HG02852 (cell line): Measurements from ENCODE around the gene CLASP1.

Source experiments
- ATAC-seq: cut with Tn5 transposase; IDR thresholded peaks from one replicate; pipeline ENCODE4 v1.9.1; 2021; ENCODE audit warnings: mild to moderate bottlenecking, moderate library complexity; ENCODE audit not compliant: unreplicated experiment

The CLASP1 gene

GRCh38 chr2:121513597-121514333 lies 135.5 kb downstream of the CLASP1 start:
- ATAC-seq, result no peak

- no peak for ATAC-seq
Measured at GRCh38 chr2:121510857-121511256, 138.4 kb downstream of the CLASP1 start.

- no peak for ATAC-seq
Measured at GRCh38 chr2:121506621-121507020, 142.6 kb downstream of the CLASP1 start.

- ATAC-seq, result no peak
Measured at GRCh38 chr2:121505986-121506586, 143.2 kb downstream of the CLASP1 start.

- ATAC-seq, result no peak
Measured at GRCh38 chr2:121505005-121505404, 144.3 kb downstream of the CLASP1 start.

GRCh38 chr2:121504316-121504715 lies 144.9 kb downstream of the CLASP1 start:
- no peak for ATAC-seq

GRCh38 chr2:121502781-121503180 lies 146.5 kb downstream of the CLASP1 start:
- no peak for ATAC-seq

- ATAC-seq, result no peak
Measured at GRCh38 chr2:121502246-121502645, 147.0 kb downstream of the CLASP1 start.

GRCh38 chr2:121501554-121501953 lies 147.7 kb downstream of the CLASP1 start:
- ATAC-seq, result no peak

- no peak for ATAC-seq
Measured at GRCh38 chr2:121501031-121501430, 148.2 kb downstream of the CLASP1 start.

GRCh38 chr2:121498731-121499130 lies 150.5 kb downstream of the CLASP1 start:
- no peak for ATAC-seq

GRCh38 chr2:121492409-121492808 lies 156.9 kb downstream of the CLASP1 start:
- ATAC-seq, result no peak

GRCh38 chr2:121491518-121491917 lies 157.7 kb downstream of the CLASP1 start:
- ATAC-seq, result no peak

- ATAC-seq, result no peak
Measured at GRCh38 chr2:121490584-121491133, 158.6 kb downstream of the CLASP1 start.

GRCh38 chr2:121489911-121490583 lies 159.2 kb downstream of the CLASP1 start:
- ATAC-seq, result no peak

- peak; percentile 87 for ATAC-seq
Measured at GRCh38 chr2:121489284-121489683, 160.0 kb downstream of the CLASP1 start.

- ATAC-seq, result no peak
Measured at GRCh38 chr2:121486191-121486790, 163.0 kb downstream of the CLASP1 start.

GRCh38 chr2:121485039-121485438 lies 164.2 kb downstream of the CLASP1 start:
- ATAC-seq, result no peak

- no peak for ATAC-seq
Measured at GRCh38 chr2:121483846-121484245, 165.4 kb downstream of the CLASP1 start.

- ATAC-seq, result no peak
Measured at GRCh38 chr2:121483021-121483420, 166.2 kb downstream of the CLASP1 start.

GRCh38 chr2:121480826-121481225 lies 168.4 kb downstream of the CLASP1 start:
- no peak for ATAC-seq
